H9 (cell line): ENCODE results near the gene XRCC3. TPM values are rescaled to one million over a fixed set of nuclear protein-coding genes. Genes with fewer than 3 reads are reported as not detected.
A peak's percentile ranks its signal among the peaks of the same experiment; 100 is the strongest.

Experiments used
- DNase-seq: peaks from one replicate; pipeline ENCODE4 v3.0.0-alpha.2; 2017
- H2AFZ ChIP-seq: one replicate; pipeline ENCODE4 v1.6.1; 2013; ENCODE audit warnings: mild to moderate bottlenecking, low read length, control low read depth, moderate library complexity
- H2AK5ac ChIP-seq: 2 replicates; pipeline ENCODE4 v1.6.1; 2013; ENCODE audit warnings: low read length, control low read depth, mixed read lengths; ENCODE audit not compliant: insufficient read length
- H2BK120ac ChIP-seq: one replicate; pipeline ENCODE4 v1.6.1; 2013; ENCODE audit warnings: low read depth, mild to moderate bottlenecking, low read length, control low read depth, inconsistent platforms; ENCODE audit not compliant: poor library complexity, severe bottlenecking
- H2BK12ac ChIP-seq: 2 replicates; pipeline ENCODE4 v1.6.1; 2013; ENCODE audit warnings: low read length, control low read depth, mixed read lengths, low read depth; ENCODE audit not compliant: insufficient read length
- H2BK15ac ChIP-seq: 2 replicates; pipeline ENCODE4 v1.6.1; 2013; ENCODE audit warnings: low read depth, low read length, control low read depth
- H2BK20ac ChIP-seq: one replicate; pipeline ENCODE4 v1.6.1; 2013; ENCODE audit warnings: low read depth, mild to moderate bottlenecking, low read length, control low read depth, inconsistent platforms; ENCODE audit not compliant: poor library complexity, severe bottlenecking
- H2BK5ac ChIP-seq: 2 replicates; pipeline ENCODE4 v1.6.1; 2013; ENCODE audit warnings: low read length, control low read depth, mixed read lengths; ENCODE audit not compliant: insufficient read length
- H3K14ac ChIP-seq: 2 replicates; pipeline ENCODE4 v1.6.1; 2013; ENCODE audit warnings: low read length, control low read depth; ENCODE audit not compliant: insufficient read depth
- H3K18ac ChIP-seq: 2 replicates; pipeline ENCODE4 v1.6.1; 2013; ENCODE audit warnings: low read depth, mild to moderate bottlenecking, mixed read lengths, low read length, control low read depth; ENCODE audit not compliant: insufficient read length
- H3K23ac ChIP-seq: 2 replicates; pipeline ENCODE4 v1.6.1; 2013; ENCODE audit warnings: low read length, control low read depth, mixed read lengths, low read depth; ENCODE audit not compliant: insufficient read length
- H3K23me2 ChIP-seq: 2 replicates; pipeline ENCODE4 v1.6.1; 2013; ENCODE audit warnings: low read depth, mild to moderate bottlenecking, mixed read lengths, low read length, control low read depth; ENCODE audit not compliant: insufficient read length, poor library complexity, severe bottlenecking
- H3K27ac ChIP-seq: 2 replicates; pipeline ENCODE4 v1.5.1; 2013; ENCODE audit warnings: low read length, control low read depth, mixed read lengths, low read depth; ENCODE audit not compliant: insufficient read length
- H3K27me3 ChIP-seq: 2 replicates; pipeline ENCODE4 v1.6.1; 2013; ENCODE audit warnings: low read length, control low read depth, inconsistent platforms; ENCODE audit not compliant: insufficient read depth
- H3K4ac ChIP-seq: 2 replicates; pipeline ENCODE4 v1.6.1; 2013; ENCODE audit warnings: low read depth, mild to moderate bottlenecking, control low read depth, inconsistent platforms, low read length, moderate library complexity
- H3K4me1 ChIP-seq: 2 replicates; pipeline ENCODE4 v1.6.1; 2013; ENCODE audit warnings: low read length, control low read depth, inconsistent platforms; ENCODE audit not compliant: insufficient read depth
- H3K4me2 ChIP-seq: 2 replicates; pipeline ENCODE4 v1.6.1; 2013; ENCODE audit warnings: low read length, control low read depth, mixed read lengths; ENCODE audit not compliant: insufficient read length, insufficient read depth
- H3K56ac ChIP-seq: 2 replicates; pipeline ENCODE4 v1.6.1; 2013; ENCODE audit warnings: low read depth, mild to moderate bottlenecking, mixed read lengths, low read length, control low read depth; ENCODE audit not compliant: insufficient read length
- H3K79me1 ChIP-seq: 2 replicates; pipeline ENCODE4 v1.6.1; 2013; ENCODE audit warnings: low read depth, mild to moderate bottlenecking, moderate library complexity, low read length, control low read depth, inconsistent platforms; ENCODE audit not compliant: insufficient read depth, poor library complexity, severe bottlenecking
- H3K79me2 ChIP-seq: 2 replicates; pipeline ENCODE4 v1.6.1; 2013; ENCODE audit warnings: low read length, control low read depth, inconsistent platforms; ENCODE audit not compliant: insufficient read depth
- H3K9ac ChIP-seq: 2 replicates; pipeline ENCODE4 v1.6.1; 2013; ENCODE audit warnings: low read length, control low read depth, mixed read lengths; ENCODE audit not compliant: insufficient read length; ENCODE audit errors: extremely low read depth
- H3K9me3 ChIP-seq: one replicate; pipeline ENCODE4 v1.6.1; 2013; ENCODE audit warnings: low read depth, low read length, inconsistent platforms; ENCODE audit not compliant: control insufficient read depth
- H3T11ph ChIP-seq: one replicate; pipeline ENCODE4 v1.6.1; 2013; ENCODE audit warnings: mild to moderate bottlenecking, low read length, control low read depth, inconsistent platforms
- H4K20me1 ChIP-seq: one replicate; pipeline ENCODE4 v1.6.1; 2013; ENCODE audit not compliant: control insufficient read depth, insufficient read length, insufficient read depth
- H4K5ac ChIP-seq: 2 replicates; pipeline ENCODE4 v1.6.1; 2013; ENCODE audit warnings: low read depth, mild to moderate bottlenecking, mixed read lengths, low read length, control low read depth; ENCODE audit not compliant: insufficient read length
- H4K8ac ChIP-seq: replicated peaks from 2 replicates; pipeline ENCODE4 v1.6.1; 2013; ENCODE audit warnings: low read length, control low read depth, mixed read lengths, low read depth; ENCODE audit not compliant: insufficient read length
- H4K91ac ChIP-seq: 2 replicates; pipeline ENCODE4 v1.6.1; 2013; ENCODE audit warnings: low read depth, mild to moderate bottlenecking, moderate library complexity, mixed read lengths, low read length, control low read depth; ENCODE audit not compliant: insufficient read length
- H3K27ac Mint-ChIP-seq, 3 experiments: 2 replicates in 2 of 3; 3 replicates in 1 of 3; pipeline ENCODE4 v1.8.0; 2020 to 2021; ENCODE audit warnings: mixed read lengths in 3 of 3, mild to moderate bottlenecking in 1 of 3, moderate library complexity in 1 of 3
- H3K27me3 Mint-ChIP-seq: 2 replicates; pipeline ENCODE4 v1.8.0; 2021; ENCODE audit warnings: low read depth, mild to moderate bottlenecking, moderate library complexity, mixed read lengths
- H3K36me3 Mint-ChIP-seq, 3 experiments: 2 replicates in 2 of 3; 3 replicates in 1 of 3; pipeline ENCODE4 v1.8.0; 2020 to 2021; ENCODE audit warnings: low read depth in 3 of 3, mixed read lengths in 3 of 3; ENCODE audit not compliant: insufficient read depth in 1 of 3
- H3K4me1 Mint-ChIP-seq, 2 experiments: 2 replicates each; pipeline ENCODE4 v1.8.0; 2020; ENCODE audit warnings: mixed read lengths in 2 of 2
- H3K4me3 Mint-ChIP-seq, 2 experiments: 2 replicates in 1 of 2; 3 replicates in 1 of 2; pipeline ENCODE4 v1.8.0; 2020 to 2021; ENCODE audit warnings: mild to moderate bottlenecking in 2 of 2, mixed read lengths in 2 of 2, moderate library complexity in 1 of 2
- H3K9me3 Mint-ChIP-seq, 2 experiments: 2 replicates in 1 of 2; 3 replicates in 1 of 2; pipeline ENCODE4 v1.8.0; 2020; ENCODE audit warnings: mild to moderate bottlenecking in 2 of 2, mixed read lengths in 2 of 2, moderate library complexity in 1 of 2
- CTCF ChIP-seq: fragments of 200-600 bp; sonication (generic); conservative IDR thresholded peaks from 3 replicates; pipeline ENCODE4 v1.8.0; 2021; ENCODE audit warnings: antibody characterized with exemption, mild to moderate bottlenecking
- WGBS: extraction: QIAGEN DNeasy Blood & Tissue Kit; methylation state at CpG from one replicate; pipeline ENCODE4 v1.1.7; 2013; ENCODE audit warnings: missing lambda C conversion rate, low lambda C conversion rate, mixed read lengths; ENCODE audit not compliant: insufficient read length; ENCODE audit errors: extremely low coverage; 5-methylcytosine and 5-hydroxymethylcytosine counted together
- total RNA-seq: library from RNA; stranded (reverse); gene quantifications from 2 replicates; pipeline ENCODE4 v1.2.1, GENCODE V29; 2021

Gene XRCC3
- total RNA-seq, 1 experiment from 2014 or later, result 45.3 TPM

GRCh38 chr14:103716899-103717411 is 1.7 kb upstream of the XRCC3 start:
- H3K27ac Mint-ChIP-seq, result peak overlapping the region in 1 of 3 experiments; percentile 85; a peak in 2 of 7 replicates
- H2AK5ac ChIP-seq, result no peak overlapping the region
- H2BK15ac ChIP-seq, result no peak overlapping the region
- no peak overlapping the region for H2BK120ac ChIP-seq
- peaks cover 5 to 13% (median 9%) of the 10 kb centered on the region in 3 experiments; a peak in 5 of 7 replicates for H3K36me3 Mint-ChIP-seq
- H3K27ac ChIP-seq, result no peak overlapping the region
- no CpG with 5 or more reads among the region's 17 CpGs for WGBS
- no peak overlapping the region for H4K5ac ChIP-seq
- H3K18ac ChIP-seq, result no peak overlapping the region
- H3K23me2 ChIP-seq, result no peaks in the 10 kb centered on the region
- no peak overlapping the region for H2BK5ac ChIP-seq
- no peak for DNase-seq
- H3K4me2 ChIP-seq, result peak overlapping the region; percentile 42
- H3K4ac ChIP-seq, result no peak overlapping the region
- no peak overlapping the region for H2BK20ac ChIP-seq
- no peak overlapping the region for H3T11ph ChIP-seq
- H3K4me1 ChIP-seq, result no peaks in the 10 kb centered on the region; the same call in 1 of the 2 replicates
- no peaks in the 10 kb centered on the region; the same call in 1 of the 2 replicates for H3K79me2 ChIP-seq
- H3K27me3 ChIP-seq, result no peaks in the 10 kb centered on the region
- H3K9me3 ChIP-seq, result no peaks in the 10 kb centered on the region
- no peak overlapping the region for H3K56ac ChIP-seq
- no peaks in the 10 kb centered on the region for H3K9me3 Mint-ChIP-seq
- no peak overlapping the region for H2AFZ ChIP-seq
- H3K79me1 ChIP-seq, result peaks cover 2% of the 10 kb centered on the region
- no peaks in the 10 kb centered on the region; the same call in 1 of the 2 replicates for H3K27me3 Mint-ChIP-seq
- H2BK12ac ChIP-seq, result no peak overlapping the region
- peak overlapping the region; percentile 75 to 85 for H3K4me3 Mint-ChIP-seq
- H3K9ac ChIP-seq, result no peak overlapping the region
- H4K8ac ChIP-seq, result no peak overlapping the region
- no peak for TF ChIP-seq CTCF
- peaks cover 27 to 28% of the 10 kb centered on the region in 2 experiments for H3K4me1 Mint-ChIP-seq
- no peaks in the 10 kb centered on the region for H4K20me1 ChIP-seq
- H3K23ac ChIP-seq, result no peak overlapping the region
- no peak overlapping the region for H4K91ac ChIP-seq
- H3K14ac ChIP-seq, result no peak overlapping the region
